ENCODE results near the gene PRKCA. TPM values are rescaled to one million over a fixed set of nuclear protein-coding genes. Genes with fewer than 3 reads are reported as not detected.

The PRKCA gene
- total and polyA plus RNA-seq, 3 experiments from 2014 or later, result 1.8 to 74.1 (median 73.9) TPM

- Mint-ChIP-seq H3K4me3 (no peak overlapping the region), H3K27ac (no peak overlapping the region), H3K4me1 (peaks cover 15 to 24% (median 16%) of the 10 kb centered on the region in 3 donors), H3K36me3 (peaks cover 0 to 9% (median 4%) of the 10 kb centered on the region in 3 donors), H3K27me3 (no peaks in the 10 kb centered on the region), H3K9me3 (peaks cover 0 to 5% (median 0%) of the 10 kb centered on the region in 5 donors)
- Histone ChIP-seq H3K4me1 (ENCODE audit: insufficient read depth, low read length) (no peaks in the 10 kb centered on the region), H3K9me3 (ENCODE audit: low read length) (no peaks in the 10 kb centered on the region), H3K4me3 (ENCODE audit: low read length) (no peak overlapping the region), H3K27me3 (ENCODE audit: insufficient read depth, low read length, poor library complexity, severe bottlenecking) (no peaks in the 10 kb centered on the region), H3K27ac (ENCODE audit: low read depth, low read length) (no peak overlapping the region), H3K36me3 (ENCODE audit: insufficient read depth, low read length) (no peaks in the 10 kb centered on the region)
- CTCF ChIA-PET, result no interaction called here
- POLR2A ChIA-PET, result no interaction called here
- DNase-seq, result no peak
Measured at GRCh38 chr17:66584927-66585326, 282.5 kb downstream of the PRKCA start.

GRCh38 chr17:66585472-66585871 is 283.1 kb downstream of the PRKCA start:
- Histone ChIP-seq H3K4me3 (ENCODE audit: low read length) (no peak overlapping the region), H3K9me3 (ENCODE audit: low read length) (no peaks in the 10 kb centered on the region), H3K27me3 (ENCODE audit: insufficient read depth, low read length, poor library complexity, severe bottlenecking) (no peaks in the 10 kb centered on the region), H3K4me1 (ENCODE audit: insufficient read depth, low read length) (no peaks in the 10 kb centered on the region), H3K36me3 (ENCODE audit: insufficient read depth, low read length) (no peaks in the 10 kb centered on the region), H3K27ac (ENCODE audit: low read depth, low read length) (no peak overlapping the region)
- Mint-ChIP-seq H3K27me3 (no peaks in the 10 kb centered on the region), H3K9me3 (peaks cover 0 to 5% (median 3%) of the 10 kb centered on the region in 5 donors), H3K27ac (peak overlapping the region in 1 of 8 donors; percentile 21), H3K36me3 (peaks cover 0 to 9% (median 4%) of the 10 kb centered on the region in 3 donors), H3K4me1 (peaks cover 15 to 24% (median 16%) of the 10 kb centered on the region in 3 donors), H3K4me3 (no peak overlapping the region)
- CTCF ChIA-PET, result no interaction called here
- no peak for DNase-seq
- POLR2A ChIA-PET, result no interaction called here

DNA sequence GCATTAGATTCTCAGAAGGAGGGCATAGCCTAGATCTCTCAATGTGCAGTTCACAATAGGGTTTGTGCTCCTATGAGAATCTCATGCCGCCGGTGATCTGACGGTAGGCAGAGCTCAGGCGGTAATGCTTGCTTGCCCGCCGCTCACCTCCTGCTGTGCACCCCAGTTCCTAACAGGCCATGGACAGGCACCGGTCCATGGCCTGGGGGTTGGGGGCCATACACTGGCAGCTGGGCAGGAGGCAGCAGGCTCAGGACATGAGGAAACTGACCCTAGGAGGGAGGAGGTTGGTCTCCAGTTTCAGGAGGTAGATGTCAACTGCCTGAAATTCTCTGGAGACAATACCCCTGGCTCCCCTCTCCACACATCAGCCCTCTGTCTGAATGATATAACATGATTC is 287.5 kb downstream of the PRKCA start:
- Histone ChIP-seq H3K4me1 (ENCODE audit: insufficient read depth, low read length) (no peaks in the 10 kb centered on the region), H3K27ac (ENCODE audit: low read depth, low read length) (no peak overlapping the region), H3K9me3 (ENCODE audit: low read length) (no peaks in the 10 kb centered on the region), H3K4me3 (ENCODE audit: low read length) (no peak overlapping the region), H3K36me3 (ENCODE audit: insufficient read depth, low read length) (no peaks in the 10 kb centered on the region), H3K27me3 (ENCODE audit: insufficient read depth, low read length, poor library complexity, severe bottlenecking) (no peaks in the 10 kb centered on the region)
- peaks cover 12 to 20% (median 13%) of the 10 kb centered on the region in 3 donors for H3K4me1 Mint-ChIP-seq
- no peak overlapping the region for H3K27ac Mint-ChIP-seq
- DNase-seq, result no peak
- no peaks in the 10 kb centered on the region for H3K27me3 Mint-ChIP-seq
- peaks cover 0 to 3% (median 0%) of the 10 kb centered on the region in 5 donors for H3K9me3 Mint-ChIP-seq
- ChIA-PET POLR2A (no interaction called here), CTCF (interaction anchor here (1.4 kb wide), 1 partner anchor 23 kb away, joined by 3 read pairs; no protein-coding TSS in a partner anchor)
- H3K36me3 Mint-ChIP-seq, result peaks cover 0 to 5% (median 1%) of the 10 kb centered on the region in 3 donors
- no peak overlapping the region for H3K4me3 Mint-ChIP-seq

DNA sequence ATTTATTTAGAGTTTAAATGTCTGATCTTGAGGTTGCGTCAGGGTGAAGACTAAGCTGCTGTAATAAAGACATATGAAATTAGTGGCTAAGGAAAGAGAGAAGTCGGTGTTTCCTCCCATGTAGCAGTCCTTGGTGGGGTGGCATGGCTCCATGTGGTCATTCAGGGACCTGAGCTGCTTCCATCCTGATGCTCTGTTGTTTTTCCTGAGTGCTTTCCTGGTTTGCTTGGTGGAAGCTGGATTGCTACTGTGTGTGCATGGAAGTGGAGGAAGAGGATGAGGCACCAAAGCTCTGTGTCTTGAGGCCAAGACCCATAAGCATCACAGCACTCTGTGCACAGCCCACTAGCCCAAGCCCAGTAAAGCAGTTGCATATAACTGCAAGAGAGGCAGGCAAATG is 290.7 kb downstream of the PRKCA start:
- no peaks in the 10 kb centered on the region for H3K27me3 Mint-ChIP-seq
- CTCF ChIA-PET, result no interaction called here
- POLR2A ChIA-PET, result no interaction called here

DNA sequence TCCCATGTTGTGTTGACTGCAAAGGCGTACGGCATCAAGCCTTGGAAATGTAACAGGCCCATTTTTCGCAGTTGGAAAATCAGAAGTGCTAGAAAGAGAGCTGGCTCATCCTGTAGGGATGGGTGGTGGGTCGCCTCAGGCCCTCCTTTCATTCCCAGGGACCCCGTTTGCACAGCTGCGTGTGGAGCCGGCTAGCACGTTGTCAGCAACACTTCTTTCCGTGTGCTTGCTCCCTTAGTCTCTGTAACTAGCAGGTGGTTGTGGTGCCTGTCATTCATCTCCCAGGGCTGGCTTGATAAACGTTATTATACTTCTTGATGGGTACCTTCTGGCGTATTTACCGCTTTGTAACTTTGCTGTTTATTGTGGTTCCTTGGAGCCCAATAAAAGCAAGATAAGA is 293.5 kb downstream of the PRKCA start:
- H3K27ac ChIP-seq (ENCODE audit: low read depth, low read length), result no peak overlapping the region
- Mint-ChIP-seq H3K27ac (no peak overlapping the region), H3K4me1 (no peaks in the 10 kb centered on the region), H3K4me3 (no peak overlapping the region), H3K9me3 (no peaks in the 10 kb centered on the region), H3K36me3 (peaks cover 0 to 6% (median 1%) of the 10 kb centered on the region in 3 donors), H3K27me3 (no peaks in the 10 kb centered on the region)
- no peaks in the 10 kb centered on the region for H3K9me3 ChIP-seq (ENCODE audit: low read length)
- ChIA-PET CTCF (no interaction called here), POLR2A (no interaction called here)
- DNase-seq, result no peak
- H3K4me3 ChIP-seq (ENCODE audit: low read length), result no peak overlapping the region
- no peaks in the 10 kb centered on the region for H3K36me3 ChIP-seq (ENCODE audit: insufficient read depth, low read length)
- no peaks in the 10 kb centered on the region for H3K27me3 ChIP-seq (ENCODE audit: insufficient read depth, low read length, poor library complexity, severe bottlenecking)
- no peaks in the 10 kb centered on the region for H3K4me1 ChIP-seq (ENCODE audit: insufficient read depth, low read length)

More for the DNA sequence above, 290.7 kb downstream of the PRKCA start:
- no peak overlapping the region for H3K4me3 Mint-ChIP-seq
- H3K36me3 Mint-ChIP-seq, result peaks cover 0 to 7% (median 1%) of the 10 kb centered on the region in 3 donors
- H3K36me3 ChIP-seq (ENCODE audit: insufficient read depth, low read length), result no peaks in the 10 kb centered on the region
- no peaks in the 10 kb centered on the region for H3K9me3 ChIP-seq (ENCODE audit: low read length)
- peak overlapping the region in 1 of 8 donors; percentile 43 for H3K27ac Mint-ChIP-seq
- no peaks in the 10 kb centered on the region for H3K4me1 ChIP-seq (ENCODE audit: insufficient read depth, low read length)
- no peak for DNase-seq
- peaks cover 0 to 3% (median 0%) of the 10 kb centered on the region in 5 donors for H3K9me3 Mint-ChIP-seq
- H3K27ac ChIP-seq (ENCODE audit: low read depth, low read length), result no peak overlapping the region
- no peak overlapping the region for H3K4me3 ChIP-seq (ENCODE audit: low read length)
- peaks cover 3 to 5% (median 3%) of the 10 kb centered on the region in 3 donors for H3K4me1 Mint-ChIP-seq
- H3K27me3 ChIP-seq (ENCODE audit: insufficient read depth, low read length, poor library complexity, severe bottlenecking), result no peaks in the 10 kb centered on the region

- Mint-ChIP-seq H3K36me3 (peaks cover 0 to 8% (median 2%) of the 10 kb centered on the region in 3 donors), H3K27me3 (no peaks in the 10 kb centered on the region), H3K27ac (no peak overlapping the region), H3K9me3 (peaks cover 0 to 4% (median 0%) of the 10 kb centered on the region in 5 donors), H3K4me1 (peaks cover 2 to 11% (median 3%) of the 10 kb centered on the region in 3 donors), H3K4me3 (no peak overlapping the region)
- H3K9me3 ChIP-seq (ENCODE audit: low read length), result no peaks in the 10 kb centered on the region
- ChIA-PET POLR2A (no interaction called here), CTCF (no interaction called here)
- no peaks in the 10 kb centered on the region for H3K36me3 ChIP-seq (ENCODE audit: insufficient read depth, low read length)
- H3K27me3 ChIP-seq (ENCODE audit: insufficient read depth, low read length, poor library complexity, severe bottlenecking), result no peaks in the 10 kb centered on the region
- no peak overlapping the region for H3K4me3 ChIP-seq (ENCODE audit: low read length)
- no peaks in the 10 kb centered on the region for H3K4me1 ChIP-seq (ENCODE audit: insufficient read depth, low read length)
- H3K27ac ChIP-seq (ENCODE audit: low read depth, low read length), result no peak overlapping the region
- DNase-seq, result no peak
Measured at GRCh38 chr17:66602659-66603384, 300.4 kb downstream of the PRKCA start.

GRCh38 chr17:66604376-66604775 is 302.0 kb downstream of the PRKCA start:
- no peak overlapping the region for H3K4me3 ChIP-seq (ENCODE audit: low read length)
- peaks cover 4 to 24% (median 6%) of the 10 kb centered on the region in 3 donors for H3K36me3 Mint-ChIP-seq
- no peaks in the 10 kb centered on the region for H3K27me3 Mint-ChIP-seq
- H3K4me3 Mint-ChIP-seq, result no peak overlapping the region
- H3K27me3 ChIP-seq (ENCODE audit: insufficient read depth, low read length, poor library complexity, severe bottlenecking), result no peaks in the 10 kb centered on the region
- H3K27ac Mint-ChIP-seq, result no peak overlapping the region
- no peaks in the 10 kb centered on the region for H3K9me3 ChIP-seq (ENCODE audit: low read length)
- ChIA-PET CTCF (no interaction called here), POLR2A (no interaction called here)
- H3K36me3 ChIP-seq (ENCODE audit: insufficient read depth, low read length), result no peaks in the 10 kb centered on the region
- H3K4me1 ChIP-seq (ENCODE audit: insufficient read depth, low read length), result no peaks in the 10 kb centered on the region
- no peak overlapping the region for H3K27ac ChIP-seq (ENCODE audit: low read depth, low read length)
- peaks cover 5 to 13% (median 9%) of the 10 kb centered on the region in 5 donors for H3K9me3 Mint-ChIP-seq
- H3K4me1 Mint-ChIP-seq, result peaks cover 2 to 11% (median 3%) of the 10 kb centered on the region in 3 donors
- DNase-seq, result no peak

DNA sequence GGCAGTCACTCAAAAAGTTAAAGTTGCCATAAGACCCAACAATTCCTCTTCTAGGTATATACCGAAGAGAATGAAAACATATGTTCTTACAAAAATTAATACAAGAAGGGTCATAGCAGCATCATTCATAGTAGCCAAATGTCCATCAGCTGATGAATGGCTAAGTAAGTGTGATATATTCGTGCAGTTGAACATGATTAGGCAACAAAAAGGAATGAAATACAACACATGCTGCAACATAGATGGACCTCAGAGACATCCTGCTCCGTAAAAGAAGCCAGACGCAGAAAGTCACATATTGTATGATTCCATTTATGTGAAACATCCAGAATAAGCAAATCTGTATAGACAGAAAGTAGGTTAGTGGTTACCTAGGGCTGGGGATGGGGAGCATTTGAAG is 303.1 kb downstream of the PRKCA start:
- Histone ChIP-seq H3K27me3 (ENCODE audit: insufficient read depth, low read length, poor library complexity, severe bottlenecking) (no peaks in the 10 kb centered on the region), H3K27ac (ENCODE audit: low read depth, low read length) (no peak overlapping the region), H3K4me3 (ENCODE audit: low read length) (no peak overlapping the region), H3K4me1 (ENCODE audit: insufficient read depth, low read length) (no peaks in the 10 kb centered on the region), H3K9me3 (ENCODE audit: low read length) (peaks cover 10% of the 10 kb centered on the region), H3K36me3 (ENCODE audit: insufficient read depth, low read length) (no peaks in the 10 kb centered on the region)
- Mint-ChIP-seq H3K4me3 (no peak overlapping the region), H3K9me3 (peaks cover 9 to 23% (median 18%) of the 10 kb centered on the region in 5 donors), H3K4me1 (peaks cover 2 to 11% (median 3%) of the 10 kb centered on the region in 3 donors), H3K36me3 (peaks cover 5 to 34% (median 7%) of the 10 kb centered on the region in 3 donors), H3K27ac (peak overlapping the region in 1 of 8 donors; percentile 21), H3K27me3 (no peaks in the 10 kb centered on the region)
- ChIA-PET POLR2A (no interaction called here), CTCF (no interaction called here)
- no peak for DNase-seq

Measured in CD8-positive, alpha-beta memory T cell (primary cell).